Measurements from ENCODE around the gene ADARB2.

The ADARB2 gene

DNA sequence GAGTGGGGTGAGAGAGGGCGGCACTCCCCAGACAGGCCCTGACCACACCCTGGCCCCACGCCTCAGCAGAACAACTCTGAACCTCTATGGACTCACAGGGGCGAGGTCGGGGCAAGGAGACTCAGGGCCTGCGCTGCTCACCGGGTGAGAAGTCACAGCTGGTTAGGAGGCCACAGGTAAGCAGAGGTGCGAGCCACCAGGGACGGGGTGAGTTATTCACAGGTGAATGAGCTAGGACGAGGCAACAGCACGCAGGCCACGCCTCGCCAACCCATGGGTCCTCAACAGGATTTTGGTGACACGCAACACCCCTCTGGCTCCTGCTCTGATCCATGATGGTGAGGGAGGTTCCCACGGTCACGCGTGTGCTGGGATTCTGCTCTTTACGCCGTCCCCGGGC is 202.5 kb downstream of the ADARB2 start:
- H3K4me3 ChIP-seq (ENCODE audit: control insufficient read depth, low read depth, low read length), result no peak overlapping the region
- TF ChIP-seq, protein P1, sequence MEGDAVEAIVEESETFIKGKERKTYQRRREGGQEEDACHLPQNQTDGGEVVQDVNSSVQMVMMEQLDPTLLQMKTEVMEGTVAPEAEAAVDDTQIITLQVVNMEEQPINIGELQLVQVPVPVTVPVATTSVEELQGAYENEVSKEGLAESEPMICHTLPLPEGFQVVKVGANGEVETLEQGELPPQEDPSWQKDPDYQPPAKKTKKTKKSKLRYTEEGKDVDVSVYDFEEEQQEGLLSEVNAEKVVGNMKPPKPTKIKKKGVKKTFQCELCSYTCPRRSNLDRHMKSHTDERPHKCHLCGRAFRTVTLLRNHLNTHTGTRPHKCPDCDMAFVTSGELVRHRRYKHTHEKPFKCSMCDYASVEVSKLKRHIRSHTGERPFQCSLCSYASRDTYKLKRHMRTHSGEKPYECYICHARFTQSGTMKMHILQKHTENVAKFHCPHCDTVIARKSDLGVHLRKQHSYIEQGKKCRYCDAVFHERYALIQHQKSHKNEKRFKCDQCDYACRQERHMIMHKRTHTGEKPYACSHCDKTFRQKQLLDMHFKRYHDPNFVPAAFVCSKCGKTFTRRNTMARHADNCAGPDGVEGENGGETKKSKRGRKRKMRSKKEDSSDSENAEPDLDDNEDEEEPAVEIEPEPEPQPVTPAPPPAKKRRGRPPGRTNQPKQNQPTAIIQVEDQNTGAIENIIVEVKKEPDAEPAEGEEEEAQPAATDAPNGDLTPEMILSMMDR (IDR thresholded peaks at IDR 0.05; ENCODE audit: control insufficient read depth, insufficient read depth, low read depth, low read length, missing control alignments), result no peak
- DNase-seq (ENCODE audit: low read depth), result no peak

DNA sequence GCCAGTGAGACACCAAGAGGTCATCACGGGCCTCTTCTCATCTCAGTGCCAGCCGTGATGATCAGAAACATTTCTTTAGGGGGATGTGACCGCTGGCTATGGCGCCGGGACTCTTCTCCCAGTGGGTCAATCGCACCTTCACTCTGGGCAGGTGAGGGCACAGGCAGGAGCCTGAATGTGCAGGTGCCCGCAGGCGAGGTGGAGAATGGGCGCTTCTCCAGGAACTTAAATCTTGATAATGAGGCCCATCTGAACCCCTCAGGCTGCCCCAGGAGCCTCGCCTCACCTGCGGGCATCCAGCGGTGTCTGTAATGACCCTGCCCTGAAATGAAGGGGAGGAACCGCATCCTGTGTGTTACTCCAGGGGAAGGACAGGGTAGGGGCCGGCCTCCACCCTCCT is 204.7 kb downstream of the ADARB2 start:
- no peak for DNase-seq (ENCODE audit: low read depth)
- TF ChIP-seq, protein P1 (IDR thresholded peaks at IDR 0.05; ENCODE audit: control insufficient read depth, insufficient read depth, low read depth, low read length, missing control alignments), result no peak

DNA sequence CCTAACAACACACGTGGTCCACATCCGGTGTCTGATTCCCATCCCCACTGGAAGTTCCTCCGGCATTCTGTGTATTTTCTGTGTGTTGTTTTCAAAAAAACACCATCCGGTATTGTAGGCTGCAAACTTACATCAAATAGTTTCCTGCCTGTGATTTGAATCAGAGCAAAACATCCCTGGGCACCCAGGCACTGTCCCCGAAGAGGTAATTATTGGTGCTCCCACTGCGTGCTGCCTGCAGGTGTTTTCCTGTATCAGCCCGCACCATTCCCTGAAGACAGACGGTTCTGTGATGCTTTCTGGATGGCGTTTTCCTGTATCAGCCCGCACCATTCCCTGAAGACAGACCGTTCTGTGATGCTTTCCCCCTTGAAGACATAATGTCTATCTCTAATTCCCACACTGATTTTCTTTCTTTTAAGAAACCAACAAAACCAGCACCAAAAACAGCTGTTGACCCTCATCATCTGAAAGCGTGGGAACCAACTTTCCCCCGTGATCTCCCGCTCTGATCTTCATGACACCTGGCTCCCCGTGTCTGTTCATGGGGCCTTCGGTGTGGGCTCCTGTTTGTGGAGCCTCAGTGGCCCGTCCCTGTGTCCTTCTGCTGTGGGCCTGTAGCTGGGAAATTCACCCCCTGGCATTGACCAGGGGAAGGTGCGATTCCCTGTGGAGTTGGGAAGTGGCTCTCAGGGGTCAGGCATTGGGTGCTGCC is 205.3 kb downstream of the ADARB2 start:
- DNase-seq (ENCODE audit: low read depth), result no peak

More for the DNA sequence above, 204.7 kb downstream of the ADARB2 start:
- H3K4me3 ChIP-seq (ENCODE audit: control insufficient read depth, low read depth, low read length), result no peak overlapping the region

DNA sequence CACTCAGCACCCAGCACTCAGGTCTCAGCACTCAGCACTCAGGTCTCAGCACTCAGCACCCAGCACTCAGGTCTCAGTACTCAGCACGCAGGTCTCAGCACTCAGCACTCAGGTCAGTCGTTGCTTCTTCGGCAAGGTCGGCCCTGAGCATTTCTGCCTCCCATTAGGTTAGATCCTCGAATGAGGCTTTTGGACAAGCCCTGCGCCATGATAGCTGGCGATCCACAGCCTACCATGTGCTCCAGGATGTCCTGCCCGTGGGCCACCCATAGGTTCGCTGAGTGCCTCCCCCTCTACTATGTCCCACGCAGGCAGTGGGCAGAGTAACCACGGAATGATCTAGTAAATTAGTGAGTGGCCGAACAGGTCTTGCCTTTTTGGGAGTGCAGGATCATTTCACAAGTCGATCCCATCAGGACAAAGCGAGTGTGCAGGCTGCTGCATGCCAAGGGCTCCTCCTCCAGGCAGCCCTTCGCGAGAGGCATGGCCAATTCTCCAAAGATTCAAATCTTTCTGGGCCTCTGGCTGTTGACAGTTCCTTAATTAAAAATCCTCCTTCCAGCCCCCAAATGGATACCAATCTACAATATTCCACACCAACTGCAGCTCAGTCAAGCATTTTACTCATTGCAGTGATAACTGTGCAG is 206.3 kb downstream of the ADARB2 start:
- TF ChIP-seq, protein P1 (IDR thresholded peaks at IDR 0.05; ENCODE audit: control insufficient read depth, insufficient read depth, low read depth, low read length, missing control alignments), result no peak
- no peak overlapping the region for H3K4me3 ChIP-seq (ENCODE audit: control insufficient read depth, low read depth, low read length)
- DNase-seq (ENCODE audit: low read depth), result no peak

More for the DNA sequence above, 205.3 kb downstream of the ADARB2 start:
- TF ChIP-seq, protein P1 (IDR thresholded peaks at IDR 0.05; ENCODE audit: control insufficient read depth, insufficient read depth, low read depth, low read length, missing control alignments), result no peak
- H3K4me3 ChIP-seq (ENCODE audit: control insufficient read depth, low read depth, low read length), result no peak overlapping the region

DNA sequence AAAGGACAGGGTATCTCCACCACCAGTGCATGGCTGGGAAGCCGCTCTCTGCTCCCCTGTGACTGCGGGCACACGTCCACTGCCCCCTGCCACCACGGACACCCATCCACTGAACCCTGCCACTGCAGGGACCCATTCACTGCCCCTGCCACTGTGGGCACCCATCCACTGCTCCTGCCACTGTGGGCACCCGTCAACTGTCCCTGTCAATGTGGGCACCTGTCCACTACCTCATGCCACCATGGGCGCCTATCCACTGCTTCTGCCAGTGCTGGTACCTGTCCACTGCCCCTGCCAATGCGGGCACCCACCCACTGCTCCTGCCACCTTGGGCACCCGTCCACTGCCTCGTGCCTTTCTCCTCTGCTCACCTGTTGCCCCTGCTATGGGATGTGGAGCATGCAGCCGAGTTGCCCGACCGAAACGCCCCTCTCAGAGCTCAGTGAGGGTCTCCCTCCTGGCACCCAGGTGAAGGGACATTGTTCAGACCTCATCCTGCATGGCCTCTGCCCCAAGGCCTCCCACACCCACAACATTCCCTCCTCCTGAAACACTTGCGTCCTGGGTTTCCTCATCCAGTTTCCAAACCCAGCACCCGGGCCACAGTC is 207.4 kb downstream of the ADARB2 start:
- DNase-seq (ENCODE audit: low read depth), result no peak
- TF ChIP-seq, protein P1 (IDR thresholded peaks at IDR 0.05; ENCODE audit: control insufficient read depth, insufficient read depth, low read depth, low read length, missing control alignments), result no peak
- no peak overlapping the region for H3K4me3 ChIP-seq (ENCODE audit: control insufficient read depth, low read depth, low read length)

DNA sequence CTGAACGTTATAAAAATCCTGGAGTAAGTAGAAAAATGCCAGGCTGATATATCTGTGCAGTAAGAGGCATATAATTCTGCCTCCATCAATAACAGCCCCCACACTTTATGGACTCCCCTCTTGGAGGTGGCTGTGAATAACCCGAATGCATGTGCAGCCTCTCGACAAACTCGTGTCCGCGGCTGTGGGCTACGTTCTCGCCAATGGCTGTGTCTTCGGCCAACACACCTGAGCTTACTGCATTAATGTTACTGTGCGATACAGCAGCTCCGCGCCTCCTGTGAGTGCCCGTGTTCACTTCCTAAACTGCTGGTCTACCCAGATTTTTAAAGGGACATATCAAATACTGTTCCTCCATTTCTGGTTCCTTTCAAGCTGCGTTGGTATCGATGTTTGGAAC is 209.4 kb downstream of the ADARB2 start:
- TF ChIP-seq, protein P1 (IDR thresholded peaks at IDR 0.05; ENCODE audit: control insufficient read depth, insufficient read depth, low read depth, low read length, missing control alignments), result no peak
- no peak overlapping the region for H3K4me3 ChIP-seq (ENCODE audit: control insufficient read depth, low read depth, low read length)
- no peak for DNase-seq (ENCODE audit: low read depth)

All from AG09309 (cell line).